Fibroblast of the aortic adventitia (primary cell): ENCODE results near the gene ARHGAP21. TPM values are rescaled to one million over a fixed set of nuclear protein-coding genes. Genes with fewer than 3 reads are reported as not detected.
A peak's percentile ranks its signal among the peaks of the same experiment; 100 is the strongest.

Experiments used
- DNase-seq: peaks from one replicate; pipeline ENCODE4 v3.0.0-alpha.2; 2010; ENCODE audit warnings: low read depth
- H3K4me3 ChIP-seq: 2 replicates; pipeline ENCODE4 v1.5.1; 2011; ENCODE audit warnings: low read depth, mild to moderate bottlenecking, control low read depth, low read length, moderate library complexity
- CTCF ChIP-seq: IDR thresholded peaks from 2 replicates; pipeline ENCODE4 v1.5.1; 2011; ENCODE audit warnings: mild to moderate bottlenecking, low read length, control low read depth, inconsistent platforms; ENCODE audit not compliant: insufficient read depth
- total RNA-seq: library from RNA; depleted of rRNA; stranded (reverse); fragments of >200 nt; gene quantifications from 2 replicates; pipeline ENCODE4 v1.2.3, GENCODE V29; 2012; ENCODE audit warnings: low replicate concordance

ARHGAP21 gene
- total RNA-seq, 1 donor: 252 TPM

GRCh38 chr10:24618401-24618800, 105.3 kb downstream of the ARHGAP21 start:
- DNase-seq: no peak
- no peak for TF ChIP-seq CTCF
- no peak overlapping the region for H3K4me3 ChIP-seq

GRCh38 chr10:24617771-24618396, 105.8 kb downstream of the ARHGAP21 start:
- peak; percentile 58 for DNase-seq
- no peak overlapping the region for H3K4me3 ChIP-seq
- peak; percentile 88 for TF ChIP-seq CTCF

- H3K4me3 ChIP-seq: no peak overlapping the region
- TF ChIP-seq CTCF: no peak
- DNase-seq: no peak
These were observed 107.2 kb downstream of the ARHGAP21 start for GRCh38 chr10:24616536-24616935.

GRCh38 chr10:24606021-24606420, 117.7 kb downstream of the ARHGAP21 start:
- no peak for TF ChIP-seq CTCF
- no peak overlapping the region for H3K4me3 ChIP-seq
- no peak for DNase-seq

GRCh38 chr10:24605141-24605540, 118.5 kb downstream of the ARHGAP21 start:
- H3K4me3 ChIP-seq: no peak overlapping the region
- DNase-seq: no peak
- no peak for TF ChIP-seq CTCF

GRCh38 chr10:24603333-24603732, 120.4 kb downstream of the ARHGAP21 start:
- no peak for TF ChIP-seq CTCF
- H3K4me3 ChIP-seq: no peak overlapping the region
- peak; percentile 26 for DNase-seq

- DNase-seq: no peak
- no peak for TF ChIP-seq CTCF
- H3K4me3 ChIP-seq: no peak overlapping the region
These were observed 125.7 kb downstream of the ARHGAP21 start for GRCh38 chr10:24597961-24598360.
